ENCODE measurements around the gene SLC22A5.

Gene SLC22A5
- 1.7 to 17.3 (median 8.4) reads per million in 17 experiments for total RNA-seq

DNA sequence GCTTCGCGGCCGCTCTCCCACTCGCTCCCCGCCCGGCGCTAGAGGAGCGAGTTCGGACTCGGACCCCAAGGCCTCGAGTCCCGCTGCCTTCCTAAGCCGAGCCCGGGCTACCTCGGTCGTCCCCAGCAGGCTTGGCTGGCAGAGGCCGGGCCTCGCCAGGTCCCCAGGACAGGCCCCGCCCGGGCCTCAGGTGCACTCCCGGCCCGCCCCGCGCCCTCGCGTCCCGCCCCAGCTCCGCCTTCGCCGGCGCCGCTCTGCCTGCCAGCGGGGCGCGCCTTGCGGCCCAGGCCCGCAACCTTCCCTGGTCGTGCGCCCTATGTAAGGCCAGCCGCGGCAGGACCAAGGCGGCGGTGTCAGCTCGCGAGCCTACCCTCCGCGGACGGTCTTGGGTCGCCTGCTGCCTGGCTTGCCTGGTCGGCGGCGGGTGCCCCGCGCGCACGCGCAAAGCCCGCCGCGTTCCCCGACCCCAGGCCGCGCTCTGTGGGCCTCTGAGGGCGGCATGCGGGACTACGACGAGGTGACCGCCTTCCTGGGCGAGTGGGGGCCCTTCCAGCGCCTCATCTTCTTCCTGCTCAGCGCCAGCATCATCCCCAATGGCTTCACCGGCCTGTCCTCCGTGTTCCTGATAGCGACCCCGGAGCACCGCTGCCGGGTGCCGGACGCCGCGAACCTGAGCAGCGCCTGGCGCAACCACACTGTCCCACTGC is at the start of gene SLC22A5:
Gene SLC22A5 (plus strand): TSS at position 237 of the 707 bp plus-strand sequence. CDS start 263 bp downstream, at position 500.
- peak; percentile 56 to 82 (median 67) for DNase-seq

DNA sequence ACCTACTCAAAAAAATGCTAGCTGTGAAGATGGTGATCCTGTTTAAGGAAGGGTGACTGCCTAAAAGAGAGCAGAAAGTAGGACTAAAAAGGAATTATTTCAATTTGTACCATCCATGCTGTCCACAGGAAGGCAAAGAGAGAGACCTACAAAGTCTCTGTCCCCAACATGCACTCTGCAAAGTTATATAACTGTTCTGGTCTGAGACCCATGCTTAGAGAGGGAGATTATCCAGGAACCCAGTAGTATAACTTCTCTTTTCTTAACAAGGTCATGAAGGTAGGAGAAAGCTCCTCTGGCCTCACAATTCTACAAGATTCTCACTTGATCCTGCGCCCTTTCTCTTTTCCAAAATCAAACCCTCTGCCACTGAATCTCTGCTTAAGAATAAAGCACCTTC is 49.5 kb upstream of the SLC22A5 start:
- no peak for DNase-seq

DNA sequence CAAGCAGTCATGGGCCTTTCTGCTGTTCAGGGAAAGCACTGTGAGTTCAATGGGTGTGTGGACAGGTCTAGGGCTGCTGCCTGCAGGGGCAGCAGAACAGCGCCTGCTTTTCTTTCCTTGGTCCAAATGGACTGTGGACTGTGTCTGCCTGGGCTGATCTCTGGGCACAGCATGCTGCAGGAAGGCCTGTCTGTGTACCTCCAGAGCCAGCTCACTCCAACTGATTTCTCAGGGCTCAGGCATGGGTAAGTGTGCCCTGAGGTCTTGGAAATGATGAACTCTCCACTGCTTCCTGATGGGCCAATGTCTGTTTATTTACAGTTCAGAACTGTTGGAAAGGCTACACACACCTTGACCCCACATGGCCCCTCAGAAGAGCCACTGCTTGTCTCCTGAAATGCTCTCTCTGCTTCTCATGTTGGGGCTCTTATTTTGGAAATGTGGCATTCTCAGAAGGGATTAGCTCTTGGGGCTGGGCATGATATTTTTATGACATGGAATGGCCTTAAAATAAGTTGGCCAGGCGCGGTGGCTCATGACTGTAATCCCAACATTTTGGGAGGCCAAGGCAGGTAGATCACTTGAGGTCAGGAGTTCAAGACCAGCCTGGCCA is 48.3 kb upstream of the SLC22A5 start:
- no peak for DNase-seq

GRCh38 chr5:132322266-132322665 is 47.2 kb upstream of the SLC22A5 start:
- DNase-seq, result no peak

DNA sequence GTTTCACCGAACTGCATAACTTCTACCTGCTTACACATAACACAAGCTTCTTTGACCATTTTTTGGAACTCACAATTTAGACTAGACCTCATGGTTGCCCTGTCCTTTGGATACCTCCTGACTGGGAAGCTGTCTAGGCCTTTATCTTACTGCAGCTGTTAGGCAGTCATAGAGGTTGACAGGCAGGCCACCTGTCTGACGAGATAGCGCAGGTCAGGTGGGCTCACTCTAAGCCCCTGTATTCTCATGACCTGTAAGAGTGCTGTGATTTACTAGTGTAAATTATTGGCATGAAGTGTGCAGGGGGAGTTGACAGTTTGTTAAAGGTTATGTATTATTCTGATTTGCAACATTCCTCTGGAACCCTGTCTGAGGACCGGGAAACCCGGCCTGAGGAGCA is 46.3 kb upstream of the SLC22A5 start:
- DNase-seq, result no peak

DNA sequence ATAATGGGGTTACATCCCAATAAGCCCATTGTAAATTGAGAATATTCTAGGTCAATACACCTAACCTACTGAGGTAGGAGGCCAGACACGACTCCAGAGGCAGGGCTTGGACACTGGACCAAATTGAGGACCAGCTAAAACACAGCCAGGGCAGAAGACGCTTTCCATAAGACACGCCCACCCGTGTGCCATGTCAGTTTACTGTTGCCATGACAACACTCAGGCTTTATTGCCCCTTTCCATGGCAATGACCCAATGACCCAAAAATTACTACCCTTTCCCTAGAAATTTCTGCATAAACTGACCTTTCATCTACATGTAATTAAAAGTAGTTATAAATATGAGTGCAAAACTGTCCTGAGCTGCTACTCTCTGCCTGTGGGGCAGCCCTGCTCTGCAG is 43.8 kb upstream of the SLC22A5 start:
- no peak for DNase-seq

GRCh38 chr5:132327252-132327955 is 42.1 kb upstream of the SLC22A5 start:
- no peak for DNase-seq

- no peak for DNase-seq
These were observed 34.7 kb upstream of the SLC22A5 start for GRCh38 chr5:132334812-132335211.

- DNase-seq, result no peak
These were observed 34.1 kb upstream of the SLC22A5 start for GRCh38 chr5:132335402-132335801.

DNA sequence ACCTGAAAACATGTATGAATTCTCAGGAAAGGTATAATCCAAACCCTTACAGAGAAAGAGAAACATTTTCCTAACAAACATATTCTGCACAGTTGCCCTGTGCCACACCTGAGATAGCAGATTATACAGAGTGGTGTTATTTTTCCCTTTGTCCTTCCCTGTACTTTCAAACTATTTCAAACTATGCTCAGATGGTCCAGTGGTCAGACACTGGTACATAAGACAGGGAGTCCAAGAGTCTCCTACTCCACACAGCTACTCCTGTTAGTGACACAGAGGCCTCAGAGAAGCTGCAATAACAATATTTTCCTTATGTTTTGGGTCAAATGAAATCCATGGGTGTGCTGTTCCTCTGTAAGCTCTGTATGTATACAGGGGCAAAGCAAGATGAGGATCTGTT is 30.0 kb upstream of the SLC22A5 start:
- no peak for DNase-seq

GRCh38 chr5:132342291-132343180 is 27.0 kb upstream of the SLC22A5 start:
- no peak for DNase-seq

DNA sequence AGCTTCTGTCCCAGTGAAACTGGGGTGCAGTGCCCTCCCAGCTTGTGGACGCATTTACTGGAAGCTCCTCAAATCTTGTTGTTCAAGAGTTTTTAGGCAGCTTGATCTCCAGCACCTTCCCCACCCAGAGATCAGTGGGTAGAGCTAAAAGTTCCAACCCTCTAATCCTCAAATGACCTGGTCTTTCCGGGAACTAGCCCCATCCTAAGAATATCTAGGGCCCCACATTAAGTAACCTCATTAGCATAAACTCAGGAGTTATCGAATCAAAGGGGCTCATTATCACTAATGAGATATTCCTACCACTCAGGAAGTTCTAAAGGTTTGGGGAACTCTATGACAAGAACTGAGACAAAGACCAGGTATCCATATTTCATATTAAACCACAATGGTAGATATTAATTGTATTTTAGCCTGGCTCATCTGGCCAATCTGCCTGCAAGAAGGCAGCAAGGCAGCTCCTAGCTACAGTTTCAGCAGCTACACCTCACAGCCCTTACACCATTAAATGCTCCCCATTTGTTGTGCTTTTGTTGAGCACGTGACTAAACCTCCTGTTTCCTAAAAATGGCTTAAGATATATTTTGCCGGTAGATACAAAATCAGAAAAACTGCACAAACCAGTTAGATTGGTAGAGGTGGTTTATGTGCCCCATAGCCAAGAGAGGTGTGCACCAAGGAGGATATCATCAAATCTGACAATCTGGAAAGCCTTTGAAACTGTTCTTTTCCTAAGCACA is 24.6 kb upstream of the SLC22A5 start:
- no peak for DNase-seq

GRCh38 chr5:132353486-132353995 is 16.0 kb upstream of the SLC22A5 start:
- DNase-seq, result no peak

GRCh38 chr5:132354381-132355139 is 14.9 kb upstream of the SLC22A5 start:
- DNase-seq, result peak; percentile 73 to 88 (median 80)

DNA sequence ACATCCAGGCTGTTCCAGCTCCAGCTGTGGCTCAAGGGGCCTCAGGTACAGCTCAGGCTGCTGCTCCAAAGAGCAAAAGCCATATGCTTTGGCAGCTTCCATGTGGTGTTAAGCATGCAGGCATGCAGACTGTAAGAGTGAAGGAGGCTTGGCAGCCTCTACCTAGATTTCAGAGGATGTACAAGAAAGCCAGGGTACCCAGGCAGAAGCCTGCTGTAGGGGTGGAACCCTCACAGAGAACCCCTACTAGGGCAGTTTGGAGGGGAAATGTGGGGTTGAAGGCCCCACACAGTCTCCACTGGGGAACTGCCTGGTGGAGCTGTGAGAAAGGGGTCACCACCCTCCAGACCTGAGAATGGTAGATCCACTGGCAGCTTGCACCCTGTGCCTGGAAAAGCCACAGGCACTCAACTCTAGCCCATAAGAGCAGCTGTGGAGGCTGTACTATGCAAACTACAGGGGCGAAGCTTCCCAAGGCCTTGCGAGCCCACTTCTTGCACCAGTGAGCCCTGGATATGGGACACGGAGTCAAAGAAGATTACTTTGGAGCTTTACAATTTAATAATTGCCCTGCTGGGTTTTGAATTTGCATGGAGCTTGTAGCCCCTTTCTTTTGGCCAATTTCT is 14.3 kb upstream of the SLC22A5 start:
- DNase-seq, result no peak

DNA sequence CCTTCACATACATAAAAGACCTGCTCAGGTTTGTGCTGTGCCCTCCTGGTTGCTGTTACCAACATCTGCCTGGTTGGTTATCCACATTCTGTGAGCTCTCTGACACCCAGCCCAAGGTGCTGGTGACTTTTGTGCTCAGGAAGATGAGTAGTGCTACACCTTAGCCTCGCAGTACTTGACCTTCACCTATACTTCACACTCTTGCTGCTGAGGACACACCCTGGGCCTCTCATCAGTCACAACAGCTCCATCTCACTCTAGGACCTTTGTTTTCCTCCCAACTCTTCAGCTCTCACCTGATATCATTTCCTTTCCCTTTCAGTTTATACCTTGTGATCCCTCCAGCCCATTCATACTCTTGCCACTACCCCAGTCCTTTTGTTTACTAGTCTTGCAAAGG is 10.7 kb upstream of the SLC22A5 start:
- DNase-seq, result no peak

DNA sequence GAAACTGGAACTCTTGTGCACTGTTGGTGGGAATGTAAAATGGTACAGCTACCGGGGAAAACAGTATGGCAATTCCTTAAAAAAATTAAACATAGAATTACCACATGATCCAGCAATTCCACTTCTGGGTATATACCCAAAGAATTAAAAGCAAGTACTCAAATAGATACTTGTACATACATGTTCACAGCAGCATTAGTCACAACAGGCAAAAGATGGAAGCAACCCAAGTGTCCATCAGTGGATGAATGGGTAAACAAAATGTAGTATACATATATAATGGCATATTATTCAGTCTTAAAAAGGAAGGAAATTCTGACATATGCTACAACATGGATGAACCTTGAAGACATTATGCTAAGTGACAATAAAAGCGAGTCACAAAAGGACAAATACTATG is 7.4 kb upstream of the SLC22A5 start:
- no peak for DNase-seq

DNA sequence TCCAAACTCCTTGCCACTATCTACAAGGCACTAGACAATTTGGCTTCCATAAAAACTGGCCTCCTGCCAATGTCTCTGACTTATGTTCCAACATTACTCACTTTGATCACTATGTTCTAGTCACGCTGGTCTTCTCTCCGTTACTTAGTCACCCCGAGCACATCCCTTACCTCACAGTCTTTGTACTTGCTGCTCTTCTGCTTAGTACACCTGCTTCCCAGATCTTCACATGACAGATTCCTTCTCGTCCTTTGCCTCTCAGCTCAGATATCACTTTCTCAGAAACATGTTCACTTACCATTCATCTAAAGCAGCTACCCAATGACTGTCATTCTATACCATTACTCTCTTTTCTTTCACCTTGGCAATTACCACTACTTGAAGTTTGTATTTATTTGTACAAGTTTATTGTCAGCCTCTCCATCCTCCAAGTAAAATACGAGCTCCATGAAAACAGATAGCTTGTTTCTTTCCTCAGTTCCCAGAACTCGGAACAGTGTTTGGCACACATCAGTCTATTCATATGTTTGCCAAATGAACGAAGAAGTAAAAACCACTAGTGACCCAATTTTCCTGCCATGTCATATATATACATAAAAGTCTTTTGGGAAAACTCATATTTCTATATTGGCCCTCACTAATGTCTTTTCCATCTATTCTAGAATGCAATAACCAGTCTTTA is 5.9 kb upstream of the SLC22A5 start:
- peak; percentile 23 to 69 (median 56) for DNase-seq

DNA sequence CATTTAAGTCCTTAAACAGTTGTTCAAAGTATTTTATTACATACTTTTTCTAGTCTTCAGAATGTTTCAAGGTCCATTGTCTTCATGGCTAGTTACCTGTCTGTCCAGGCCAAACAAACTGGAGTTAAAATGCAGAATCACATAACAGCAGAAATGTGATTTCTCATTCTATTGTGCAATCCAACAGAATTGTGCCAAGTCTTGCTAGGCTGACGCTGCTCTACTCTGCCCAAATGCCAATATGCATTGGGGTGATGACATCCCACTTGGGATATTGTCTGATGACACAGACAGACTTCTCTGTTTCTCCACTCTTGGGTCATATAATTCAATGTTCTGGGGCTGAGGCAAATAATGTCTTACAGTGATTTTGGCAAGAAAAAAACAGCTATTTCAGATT is 5.2 kb upstream of the SLC22A5 start:
- DNase-seq, result peak; percentile 77 to 95 (median 88)

- no peak for DNase-seq
These were observed 4.3 kb upstream of the SLC22A5 start for GRCh38 chr5:132365213-132365612.

Measured in suppressor macrophage (primary cell).